ENCODE data around the gene UROS. TPM values are rescaled to one million over a fixed set of nuclear protein-coding genes. Genes with fewer than 3 reads are reported as not detected.

The UROS gene
- polyA plus RNA-seq, 1 donor from 2014 or later: 103 TPM

DNA sequence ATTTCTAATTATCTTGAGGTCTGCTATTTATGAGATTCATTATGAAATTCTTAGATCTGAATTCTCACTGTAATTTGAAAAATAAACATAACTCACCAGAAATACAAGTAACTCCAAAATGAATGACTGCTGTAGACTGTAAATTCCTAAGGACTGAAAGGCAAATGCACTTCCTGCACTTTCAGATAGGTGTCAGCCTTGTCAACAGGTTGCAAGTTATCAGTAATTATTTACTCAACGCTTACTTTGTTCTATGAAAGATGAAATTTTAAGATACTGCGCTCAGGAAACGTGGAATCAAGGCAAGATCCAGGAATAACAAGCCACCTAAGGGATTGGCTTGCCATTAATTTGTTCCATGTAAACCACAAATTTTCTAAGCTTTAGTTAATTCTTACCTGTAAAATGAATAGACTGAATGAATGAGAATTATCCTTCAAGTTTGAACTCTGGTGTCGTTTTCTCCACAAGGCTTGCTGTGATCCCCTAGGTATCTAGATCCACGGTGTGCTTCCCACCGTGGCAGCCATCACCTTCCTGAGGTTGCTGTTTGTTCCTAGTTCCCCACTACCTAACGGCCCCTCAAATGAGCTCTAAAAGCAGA lies 45.4 kb upstream of the UROS start:
- Histone ChIP-seq H3K9me3 (ENCODE audit: low read length) (no peaks in the 10 kb centered on the region), H3K27ac (ENCODE audit: low read length) (no peak overlapping the region), H3K79me2 (replicated peaks; ENCODE audit: insufficient read depth, low read length) (peaks cover 3% of the 10 kb centered on the region), H3K4me2 (ENCODE audit: low read length) (no peak overlapping the region), H2AFZ (ENCODE audit: low read depth, low read length) (no peak overlapping the region), H3F3A (ENCODE audit: insufficient read depth, low read length, poor library complexity, severe bottlenecking) (no peaks in the 10 kb centered on the region), H3K9ac (ENCODE audit: low read length) (no peak overlapping the region), H4K20me1 (ENCODE audit: insufficient read depth) (no peaks in the 10 kb centered on the region), H3K36me3 (ENCODE audit: insufficient read depth, low read length) (no peaks in the 10 kb centered on the region), H3K27me3 (ENCODE audit: insufficient read depth, low read depth, low read length) (no peaks in the 10 kb centered on the region), H3K9me2 (ENCODE audit: insufficient read depth, low read length) (no peaks in the 10 kb centered on the region), H3K4me3 (ENCODE audit: low read length) (no peak overlapping the region)
- no peak for TF ChIP-seq REST (IDR thresholded peaks at IDR 0.05; ENCODE audit: borderline replicate concordance)
- TF ChIP-seq CTCF (IDR thresholded peaks at IDR 0.05; ENCODE audit: poor library complexity, severe bottlenecking): peak; percentile 76
- TF ChIP-seq SMC3 (conservative IDR thresholded peaks at IDR 0.05; ENCODE audit: poor library complexity): peak; percentile 69
- TF ChIP-seq EZH2 (IDR thresholded peaks at IDR 0.05; ENCODE audit: borderline replicate concordance, insufficient read depth, low read length, poor library complexity, severe bottlenecking): no peak
- TF ChIP-seq RAD21 (conservative IDR thresholded peaks at IDR 0.05): peak; percentile 77

DNA sequence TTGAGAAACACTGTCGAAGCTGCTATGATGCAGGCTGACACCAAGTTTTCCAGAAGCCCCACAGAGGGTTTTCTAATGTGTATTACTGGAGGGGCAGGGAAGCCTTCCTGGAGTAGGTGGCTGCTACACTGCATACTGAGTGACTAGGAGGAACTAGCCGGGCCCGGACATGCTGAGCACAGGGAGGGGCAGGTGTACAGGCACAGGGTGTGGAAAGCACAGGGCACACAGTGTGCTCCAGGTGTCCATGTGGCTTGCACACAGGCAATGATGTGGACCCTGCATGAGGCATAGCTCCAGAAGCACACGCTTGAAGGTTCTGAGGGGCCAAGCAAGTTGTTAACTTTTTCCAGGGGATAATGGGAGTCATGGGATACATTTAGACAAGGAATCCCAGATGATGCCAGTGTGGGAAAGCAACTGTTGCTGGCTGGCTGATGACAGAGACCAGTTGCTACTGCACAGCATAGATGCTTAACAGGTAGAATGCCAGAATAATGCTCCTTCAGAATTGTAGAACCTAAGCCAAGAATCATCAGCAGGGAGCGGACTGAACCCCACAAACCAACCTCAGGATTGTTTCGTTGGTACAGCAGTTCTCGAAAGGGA lies 43.5 kb upstream of the UROS start:
- TF ChIP-seq MXI1 (conservative IDR thresholded peaks at IDR 0.05; ENCODE audit: poor library complexity, severe bottlenecking): no peak
- no peak for TF ChIP-seq TAF1 (IDR thresholded peaks at IDR 0.05; ENCODE audit: low read depth)
- TF ChIP-seq EZH2 (IDR thresholded peaks at IDR 0.05; ENCODE audit: borderline replicate concordance, insufficient read depth, low read length, poor library complexity, severe bottlenecking): no peak
- no peak for TF ChIP-seq CTCF (IDR thresholded peaks at IDR 0.05; ENCODE audit: poor library complexity, severe bottlenecking)
- no peak for TF ChIP-seq SMC3 (conservative IDR thresholded peaks at IDR 0.05; ENCODE audit: poor library complexity)
- TF ChIP-seq POLR2AphosphoS5 (IDR thresholded peaks at IDR 0.05): no peak
- no peak for TF ChIP-seq REST (IDR thresholded peaks at IDR 0.05; ENCODE audit: borderline replicate concordance)
- no peak for TF ChIP-seq RAD21 (conservative IDR thresholded peaks at IDR 0.05)
- TF ChIP-seq EP300 (conservative IDR thresholded peaks at IDR 0.05; ENCODE audit: poor library complexity, severe bottlenecking): no peak
- no peak overlapping the region for H2AFZ ChIP-seq (ENCODE audit: low read depth, low read length)

More for the DNA sequence above, 43.5 kb upstream of the UROS start:
- no peaks in the 10 kb centered on the region for H3F3A ChIP-seq (ENCODE audit: insufficient read depth, low read length, poor library complexity, severe bottlenecking)
- H3K27ac ChIP-seq (ENCODE audit: low read length): no peak overlapping the region
- H3K36me3 ChIP-seq (ENCODE audit: insufficient read depth, low read length): no peaks in the 10 kb centered on the region
- H3K9ac ChIP-seq (ENCODE audit: low read length): no peak overlapping the region
- H3K9me2 ChIP-seq (ENCODE audit: insufficient read depth, low read length): no peaks in the 10 kb centered on the region
- no peaks in the 10 kb centered on the region for H3K27me3 ChIP-seq (ENCODE audit: insufficient read depth, low read depth, low read length)
- H4K20me1 ChIP-seq (ENCODE audit: insufficient read depth): no peaks in the 10 kb centered on the region
- H3K4me3 ChIP-seq (ENCODE audit: low read length): no peak overlapping the region
- peaks cover 3% of the 10 kb centered on the region for H3K79me2 ChIP-seq (replicated peaks; ENCODE audit: insufficient read depth, low read length)
- H3K9me3 ChIP-seq (ENCODE audit: low read length): no peaks in the 10 kb centered on the region
- H3K4me2 ChIP-seq (ENCODE audit: low read length): no peak overlapping the region

Data from neural cell (in vitro differentiated cells).